GM21381 (cell line): Measurements from ENCODE around the gene SEC61B.

Experiments
- ATAC-seq: cut with Tn5 transposase; IDR thresholded peaks from one replicate; pipeline ENCODE4 v1.9.1; 2021; ENCODE audit warnings: mild to moderate bottlenecking, moderate library complexity; ENCODE audit not compliant: unreplicated experiment

SEC61B gene

GRCh38 chr9:99221621-99222415 is at the start of gene SEC61B, which contains the start of gene ALG2:
SEC61B (plus strand) TSS chr9:99222282; CDS start chr9:99222364, 82 bp downstream.
ALG2 (minus strand) TSS chr9:99221942; CDS start chr9:99221894, 48 bp downstream.
- peak; percentile 87 for ATAC-seq

DNA sequence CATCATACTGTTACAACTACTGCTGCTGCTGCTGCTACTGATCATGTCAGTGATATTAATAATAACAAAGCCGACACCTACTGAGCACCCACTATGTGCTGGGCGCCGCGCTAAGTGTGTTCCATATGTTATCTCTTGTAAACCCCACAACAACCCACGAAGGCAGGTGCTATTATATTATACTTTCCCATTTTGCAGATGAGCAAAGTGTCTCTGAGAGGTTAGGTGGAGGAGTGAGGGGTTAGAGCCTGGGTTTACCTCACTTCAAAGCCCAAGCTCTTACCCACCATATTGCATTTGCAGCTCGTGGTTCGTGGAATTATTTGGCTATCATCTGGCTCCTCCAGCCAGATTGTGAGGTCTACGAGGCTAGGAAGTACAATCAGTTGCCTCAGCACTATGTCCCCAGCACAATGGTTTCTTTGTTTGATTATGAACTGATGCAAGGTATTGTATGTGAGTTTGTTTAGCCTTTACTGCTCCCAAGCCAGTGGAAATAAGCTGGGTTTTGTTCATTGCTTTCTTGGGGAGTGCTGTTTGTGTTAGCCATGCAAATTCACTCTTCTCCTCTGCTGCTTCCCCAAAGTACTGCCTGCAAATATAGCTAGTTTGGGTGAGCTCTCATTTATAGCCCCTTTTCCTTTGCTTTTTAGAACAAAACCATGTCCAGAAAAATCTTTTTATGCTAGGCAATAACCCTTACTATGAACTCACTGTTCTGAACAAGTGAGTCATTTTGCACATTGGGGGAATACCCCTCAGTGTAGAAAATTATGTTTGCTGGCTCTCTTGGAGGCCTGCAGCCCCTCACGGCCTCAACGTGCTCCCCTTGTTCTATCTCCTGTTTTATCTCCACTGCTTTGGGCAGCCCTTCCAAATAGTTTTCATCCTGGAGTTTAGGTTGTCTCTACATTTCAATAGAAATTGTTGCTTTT is 48.2 kb upstream of the SEC61B start:
- no peak for ATAC-seq

DNA sequence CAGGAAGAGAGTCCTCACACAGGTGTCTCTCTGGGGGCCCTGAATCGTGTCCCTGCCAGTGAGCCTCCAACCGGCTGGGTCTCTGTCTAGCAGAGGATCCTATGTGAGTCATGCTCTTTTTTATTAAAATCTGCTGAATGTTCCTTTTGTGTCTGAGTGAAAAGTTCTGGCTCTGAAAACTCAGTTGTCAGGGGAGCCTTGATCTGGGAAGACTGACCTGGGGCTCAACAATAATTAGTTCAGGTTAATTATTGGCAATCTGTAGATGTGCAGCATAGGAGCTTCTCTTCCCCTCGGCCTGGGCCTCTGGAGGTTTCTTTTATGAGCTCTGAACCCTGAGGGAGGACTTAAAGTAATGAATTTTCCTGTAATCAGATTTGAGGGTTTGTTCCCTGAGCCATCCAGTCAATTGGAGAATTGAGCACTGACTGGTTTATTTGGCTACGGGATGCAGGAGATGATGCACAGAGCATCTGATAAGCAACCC is 45.5 kb upstream of the SEC61B start:
- ATAC-seq = no peak

DNA sequence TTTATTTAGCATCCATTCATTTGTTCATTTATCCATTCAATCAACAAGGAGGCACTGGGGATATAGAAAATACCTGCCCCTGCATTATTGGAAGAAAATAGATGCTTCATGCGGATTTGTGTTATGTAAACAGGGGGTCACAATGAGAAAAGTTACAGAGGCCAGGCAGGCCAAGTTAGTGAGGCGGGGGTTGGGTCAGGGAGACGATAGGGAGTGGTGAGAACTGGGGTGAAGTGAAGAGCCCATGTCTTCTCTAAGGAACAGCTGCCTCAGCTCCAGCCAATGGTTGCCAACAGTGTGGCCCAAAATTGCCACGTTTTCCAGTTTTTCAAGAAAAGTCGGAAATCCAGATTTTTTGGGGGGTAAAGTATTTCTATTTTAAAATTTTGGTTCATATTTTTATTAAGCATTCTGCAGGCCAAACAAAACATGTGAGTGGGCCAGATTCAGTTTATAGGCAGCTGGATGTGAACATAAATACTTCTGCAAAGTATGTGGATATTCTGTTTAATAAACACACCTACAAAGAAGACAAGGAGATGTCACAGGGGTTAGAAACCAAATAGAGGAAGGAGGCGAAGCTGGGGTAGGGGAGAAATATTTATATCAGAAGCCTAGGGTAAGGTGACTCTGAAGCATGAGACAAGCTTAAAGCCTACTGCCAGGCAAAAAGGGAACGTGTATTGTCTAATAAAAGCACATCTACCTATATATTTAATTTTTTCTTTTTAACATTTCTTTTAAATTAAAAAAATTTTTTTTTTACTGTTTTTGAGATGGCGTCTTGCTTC is 44.3 kb upstream of the SEC61B start:
- no peak for ATAC-seq

DNA sequence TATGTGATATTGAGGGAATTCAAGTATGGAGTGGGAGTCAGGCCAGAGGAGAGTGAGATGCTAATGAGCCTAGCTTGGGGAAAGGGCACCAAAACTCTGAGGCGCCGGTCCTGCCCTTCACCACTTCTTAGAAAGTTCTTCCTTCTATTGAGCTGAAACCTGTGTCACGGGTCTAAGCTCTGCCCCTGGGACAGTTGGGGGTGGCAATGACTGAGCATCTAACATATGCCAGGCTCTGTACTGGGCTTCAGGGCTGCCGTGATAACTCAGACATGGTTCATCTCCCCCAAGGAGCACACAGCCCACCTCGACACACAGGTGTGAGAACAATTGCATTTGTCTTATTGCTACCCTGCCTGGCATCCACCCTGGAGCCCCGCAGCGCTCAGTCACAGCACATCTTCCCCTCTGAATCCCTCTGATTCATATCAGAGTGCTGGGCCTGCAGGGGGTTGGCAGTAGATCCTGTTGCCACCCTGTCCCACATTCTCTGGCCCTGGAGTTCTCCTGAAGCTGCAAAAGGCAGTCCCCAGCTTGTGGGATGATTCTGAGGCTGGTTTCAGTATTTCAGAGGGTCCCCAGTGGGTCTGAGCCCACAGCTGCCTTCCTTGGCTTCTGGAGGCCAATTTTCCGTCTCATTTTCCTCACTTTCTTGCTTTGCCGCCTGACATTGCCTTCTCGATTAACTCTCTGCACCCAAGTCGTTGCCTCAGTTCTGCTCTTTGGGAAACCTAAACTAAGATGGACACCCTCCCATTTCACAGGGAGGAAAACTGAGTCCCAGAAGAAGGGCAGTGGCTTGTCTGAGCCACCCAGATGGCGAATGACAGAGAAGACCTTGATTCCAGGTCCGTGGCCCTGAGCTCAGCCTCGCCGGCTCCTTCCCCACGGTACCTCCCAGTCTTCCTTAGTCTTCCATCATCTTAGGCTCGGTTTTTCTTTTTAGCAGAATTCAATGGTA is 42.9 kb upstream of the SEC61B start:
- ATAC-seq = no peak

DNA sequence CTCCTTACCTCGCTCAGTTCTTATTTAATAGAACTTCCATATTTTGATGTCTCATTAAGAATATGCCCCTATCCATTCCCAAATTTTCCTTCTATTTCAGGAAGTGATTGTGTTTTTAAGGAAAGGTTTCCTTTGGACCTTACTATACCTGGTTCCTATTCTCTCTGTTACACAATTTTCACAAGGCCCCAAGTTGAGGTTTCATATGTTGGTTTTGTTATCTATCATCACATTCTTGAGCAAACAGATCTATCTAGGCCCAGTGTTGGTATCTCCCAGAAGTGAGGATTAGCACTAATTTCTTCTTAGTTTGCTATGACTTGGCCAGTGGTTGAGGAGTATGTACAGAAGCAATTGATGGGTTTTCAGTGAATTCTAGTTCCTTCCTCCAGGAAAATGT is 41.9 kb upstream of the SEC61B start:
- no peak for ATAC-seq

DNA sequence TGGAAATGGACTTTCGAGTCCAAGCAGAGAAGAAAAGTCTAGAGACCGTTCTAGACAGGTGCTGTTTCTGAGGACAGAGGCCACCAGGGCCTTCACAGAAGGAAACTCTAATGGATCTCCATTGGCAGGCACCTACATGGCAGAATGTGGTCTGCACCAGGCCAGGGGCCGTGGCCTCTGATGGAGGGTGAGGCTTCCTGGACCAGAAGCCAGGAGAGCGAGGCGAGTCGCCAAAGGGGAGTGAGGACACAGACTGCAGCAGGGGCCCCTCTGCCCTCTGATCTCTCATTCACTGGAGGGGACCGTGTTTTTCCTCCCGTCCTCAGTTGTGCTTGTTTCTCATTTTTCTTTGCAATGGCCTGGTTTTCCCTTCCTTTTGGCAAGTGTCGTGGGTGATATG is 41.4 kb upstream of the SEC61B start:
- no peak for ATAC-seq

- ATAC-seq = no peak
Measured at GRCh38 chr9:99181206-99181605, 40.9 kb upstream of the SEC61B start.

DNA sequence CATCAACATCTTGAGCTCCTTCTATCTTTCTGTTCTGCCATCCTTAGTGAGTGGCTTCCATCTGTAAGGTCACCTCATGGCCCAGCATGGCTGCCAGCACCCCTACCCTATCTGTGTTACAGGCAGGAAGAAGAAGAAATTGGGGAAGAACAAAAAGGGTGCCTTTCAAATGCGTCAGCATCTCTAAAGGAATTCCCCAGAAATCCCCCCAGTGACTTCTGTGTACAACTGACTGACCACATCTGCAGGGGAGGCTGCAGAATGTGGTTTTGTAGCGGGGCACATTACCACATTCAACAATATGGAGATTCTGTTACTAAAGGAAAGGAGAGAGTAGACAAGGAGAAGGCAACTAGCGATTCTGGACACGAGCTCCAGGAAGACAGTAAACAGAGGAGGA is 40.5 kb upstream of the SEC61B start:
- peak; percentile 49 for ATAC-seq

DNA sequence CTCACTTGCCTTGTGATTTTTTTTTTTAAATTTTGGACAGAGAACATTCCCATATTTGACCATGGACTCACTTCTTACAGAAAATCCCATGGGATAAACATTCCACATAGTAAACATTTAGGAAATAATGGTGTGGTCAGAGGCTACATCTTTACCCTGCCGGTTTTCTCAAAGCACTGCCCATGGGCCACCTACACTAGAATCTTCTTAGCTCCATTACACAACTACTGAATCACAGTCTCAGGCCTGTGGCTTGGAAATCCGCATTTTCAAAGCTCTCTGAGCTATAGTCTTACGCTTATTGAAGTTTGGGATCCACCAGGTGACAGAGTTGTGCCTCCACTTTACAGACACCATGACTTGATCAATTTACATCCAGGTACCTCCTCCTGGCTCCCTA is 39.7 kb upstream of the SEC61B start:
- no peak for ATAC-seq

GRCh38 chr9:99183616-99184015 is 38.5 kb upstream of the SEC61B start:
- ATAC-seq = no peak

DNA sequence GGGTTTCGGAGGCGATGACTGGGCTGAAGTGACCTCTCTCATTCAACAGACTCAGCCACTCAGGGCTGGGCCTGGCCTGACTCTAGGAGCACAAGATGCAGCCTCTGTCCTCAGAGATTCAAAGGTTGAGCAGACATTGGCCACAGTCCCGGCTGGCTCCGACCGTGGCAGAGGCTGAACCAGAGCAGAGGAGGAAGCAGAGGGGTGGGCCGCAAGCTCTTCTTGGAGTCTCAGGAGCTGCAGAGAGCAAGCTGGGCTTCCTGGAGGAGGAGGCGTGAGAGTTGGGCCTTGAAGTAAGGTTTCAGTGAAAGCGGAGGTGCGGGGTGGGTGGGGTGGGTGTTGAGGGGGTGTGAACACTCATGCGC is 38.0 kb upstream of the SEC61B start:
- ATAC-seq = no peak

- ATAC-seq = peak; percentile 47
Measured at GRCh38 chr9:99184475-99185347, 37.4 kb upstream of the SEC61B start.

- no peak for ATAC-seq
Measured at GRCh38 chr9:99185348-99185632, 36.8 kb upstream of the SEC61B start.

DNA sequence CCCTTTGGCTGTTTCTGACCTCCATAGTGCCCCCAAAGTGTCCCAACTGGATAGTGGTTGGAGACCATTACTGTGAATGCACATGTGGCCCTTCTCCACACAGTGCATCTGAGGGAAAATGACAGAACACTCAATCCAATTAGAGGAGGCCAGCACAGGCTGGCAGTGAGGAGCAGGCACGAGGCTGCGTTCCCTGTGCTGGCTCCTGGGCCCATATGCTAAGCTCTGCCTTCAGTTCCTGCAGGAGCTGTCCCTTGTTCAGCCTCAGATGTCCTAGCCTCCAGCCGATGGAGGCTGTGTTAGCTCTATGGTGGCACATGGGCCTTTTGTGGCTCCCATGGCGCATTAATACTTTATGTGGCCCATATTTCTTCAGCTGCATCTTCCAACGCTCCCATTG is 36.1 kb upstream of the SEC61B start:
- ATAC-seq = no peak

DNA sequence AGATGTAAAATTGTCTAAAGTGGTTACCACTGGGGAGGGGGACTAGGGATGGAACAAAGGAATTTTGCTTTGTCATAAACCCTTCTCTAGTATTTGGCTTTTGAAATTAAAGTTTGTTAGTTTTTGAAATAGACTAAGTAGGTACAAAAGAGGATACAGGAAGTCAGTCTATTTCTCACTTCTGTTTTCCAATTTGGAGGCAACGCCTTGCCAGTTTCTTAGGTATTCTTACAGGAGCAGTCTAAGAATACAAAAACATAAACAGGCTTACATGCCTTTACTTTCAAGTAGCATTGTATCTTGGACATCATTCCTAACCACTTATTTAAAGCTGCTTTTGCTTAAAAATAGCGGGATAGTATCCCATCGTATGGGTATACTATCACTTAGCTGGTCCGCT is 34.8 kb upstream of the SEC61B start:
- no peak for ATAC-seq

GRCh38 chr9:99189186-99189585 is 32.9 kb upstream of the SEC61B start:
- no peak for ATAC-seq

GRCh38 chr9:99189887-99190596 is 32.0 kb upstream of the SEC61B start:
- ATAC-seq = no peak
